Sigmoid colon (tissue), 4 donors: Measurements from ENCODE around the gene BCL2L1.

Experiments
- CTCF ChIP-seq, 4 experiments: fragments of 450-650 bp in 3 of 4; fragments of 200-600 bp in 1 of 4; IDR thresholded peaks; one replicate each; pipeline ENCODE4 v1.5.1; 2016 to 2019; ENCODE audit warnings: antibody characterized with exemption in 4 of 4, mild to moderate bottlenecking in 3 of 4, moderate library complexity in 2 of 4
- EP300 ChIP-seq, 4 donors: sonication (generic); formaldehyde crosslinking; IDR thresholded peaks; one replicate each; pipeline ENCODE4 v1.6.1; 2017; ENCODE audit warnings: antibody characterized with exemption in 4 of 4
- POLR2AphosphoS5 ChIP-seq, 4 donors: sonication (generic); formaldehyde crosslinking; IDR thresholded peaks; one replicate each; pipeline ENCODE4 v1.6.1; 2017; ENCODE audit warnings: antibody characterized with exemption in 4 of 4

GRCh38 chr20:31682352-31682751 lies 40.3 kb downstream of the BCL2L1 start:
- no peak for TF ChIP-seq CTCF (IDR thresholded peaks at IDR 0.05)
- no peak for TF ChIP-seq EP300 (IDR thresholded peaks at IDR 0.05)
- no peak for TF ChIP-seq POLR2AphosphoS5 (IDR thresholded peaks at IDR 0.05)
